Measurements from ENCODE around the gene GARIN3.
"Not testable (repeated sequence)": the region's sequence is repeated elsewhere in the genome, so short reads cannot be mapped to it uniquely, and the experiment has no call there.

Gene GARIN3

GRCh38 chr5:157188270-157188669 is 22.2 kb upstream of the GARIN3 start:
- Histone ChIP-seq H3K36me3 (ENCODE audit: insufficient read depth, low read length) (no peaks in the 10 kb centered on the region), H3K27ac (no peak overlapping the region), H3K4me3 (no peak overlapping the region), H3K9ac (ENCODE audit: insufficient read length) (no peak overlapping the region), H3K9me3 (ENCODE audit: low read depth, low read length) (no peaks in the 10 kb centered on the region)
- TF ChIP-seq FOXP2 (optimal IDR thresholded peaks at IDR 0.05; ENCODE audit: control extremely low read depth, extremely low read length, insufficient read depth) (no peak), EZH2 (IDR thresholded peaks at IDR 0.05) (no peak), POLR2AphosphoS5 (IDR thresholded peaks at IDR 0.05; ENCODE audit: borderline replicate concordance, low read depth, low read length) (no peak)
- no peak for DNase-seq (ENCODE audit: low read depth, low spot score)

GRCh38 chr5:157187046-157187754 is 21.1 kb upstream of the GARIN3 start:
- H3K27ac ChIP-seq, result no peak overlapping the region
- TF ChIP-seq EZH2 (IDR thresholded peaks at IDR 0.05) (no peak), FOXP2 (optimal IDR thresholded peaks at IDR 0.05; ENCODE audit: control extremely low read depth, extremely low read length, insufficient read depth) (no peak), POLR2AphosphoS5 (IDR thresholded peaks at IDR 0.05; ENCODE audit: borderline replicate concordance, low read depth, low read length) (no peak)

GRCh38 chr5:157186309-157187045 is 20.4 kb upstream of the GARIN3 start:
- H3K27ac ChIP-seq, result no peak overlapping the region
- no peaks in the 10 kb centered on the region for H3K36me3 ChIP-seq (ENCODE audit: insufficient read depth, low read length)
- H3K9ac ChIP-seq (ENCODE audit: insufficient read length), result no peak overlapping the region
- no peak for TF ChIP-seq FOXP2 (optimal IDR thresholded peaks at IDR 0.05; ENCODE audit: control extremely low read depth, extremely low read length, insufficient read depth)
- TF ChIP-seq EZH2 (IDR thresholded peaks at IDR 0.05), result no peak
- no peak for TF ChIP-seq POLR2AphosphoS5 (IDR thresholded peaks at IDR 0.05; ENCODE audit: borderline replicate concordance, low read depth, low read length)
- no peak for DNase-seq (ENCODE audit: low read depth, low spot score)
- no peak overlapping the region for H3K4me3 ChIP-seq
- no peaks in the 10 kb centered on the region for H3K9me3 ChIP-seq (ENCODE audit: low read depth, low read length)

More at GRCh38 chr5:157187046-157187754, 21.1 kb upstream of the GARIN3 start:
- Histone ChIP-seq H3K4me3 (no peak overlapping the region), H3K9me3 (ENCODE audit: low read depth, low read length) (no peaks in the 10 kb centered on the region), H3K9ac (ENCODE audit: insufficient read length) (no peak overlapping the region), H3K36me3 (ENCODE audit: insufficient read depth, low read length) (no peaks in the 10 kb centered on the region)
- no peak for DNase-seq (ENCODE audit: low read depth, low spot score)

GRCh38 chr5:157185122-157185521 is 19.1 kb upstream of the GARIN3 start:
- not testable (repeated sequence) for H3K4me3 ChIP-seq; H3K27ac ChIP-seq; H3K36me3 ChIP-seq (ENCODE audit: insufficient read depth, low read length); H3K9ac ChIP-seq (ENCODE audit: insufficient read length); H3K9me3 ChIP-seq (ENCODE audit: low read depth, low read length); DNase-seq (ENCODE audit: low read depth, low spot score)

- no peak for DNase-seq (ENCODE audit: low read depth, low spot score)
- Histone ChIP-seq H3K27ac (no peak overlapping the region), H3K9ac (ENCODE audit: insufficient read length) (no peak overlapping the region), H3K4me3 (no peak overlapping the region), H3K9me3 (ENCODE audit: low read depth, low read length) (no peaks in the 10 kb centered on the region), H3K36me3 (ENCODE audit: insufficient read depth, low read length) (no peaks in the 10 kb centered on the region)
- TF ChIP-seq EZH2 (IDR thresholded peaks at IDR 0.05) (no peak), POLR2AphosphoS5 (IDR thresholded peaks at IDR 0.05; ENCODE audit: borderline replicate concordance, low read depth, low read length) (no peak), FOXP2 (optimal IDR thresholded peaks at IDR 0.05; ENCODE audit: control extremely low read depth, extremely low read length, insufficient read depth) (no peak)
Observed at GRCh38 chr5:157184117-157184670, 18.1 kb upstream of the GARIN3 start.

GRCh38 chr5:157182143-157182757 is 16.2 kb upstream of the GARIN3 start:
- DNase-seq (ENCODE audit: low read depth, low spot score), result no peak
- H3K4me3 ChIP-seq, result no peak overlapping the region
- no peak for TF ChIP-seq FOXP2 (optimal IDR thresholded peaks at IDR 0.05; ENCODE audit: control extremely low read depth, extremely low read length, insufficient read depth)
- TF ChIP-seq POLR2AphosphoS5 (IDR thresholded peaks at IDR 0.05; ENCODE audit: borderline replicate concordance, low read depth, low read length), result no peak
- TF ChIP-seq EZH2 (IDR thresholded peaks at IDR 0.05), result no peak
- H3K9ac ChIP-seq (ENCODE audit: insufficient read length), result no peak overlapping the region
- no peaks in the 10 kb centered on the region for H3K36me3 ChIP-seq (ENCODE audit: insufficient read depth, low read length)
- H3K9me3 ChIP-seq (ENCODE audit: low read depth, low read length), result no peaks in the 10 kb centered on the region
- H3K27ac ChIP-seq, result no peak overlapping the region

- no peak for TF ChIP-seq POLR2AphosphoS5 (IDR thresholded peaks at IDR 0.05; ENCODE audit: borderline replicate concordance, low read depth, low read length)
- TF ChIP-seq EZH2 (IDR thresholded peaks at IDR 0.05), result no peak
- no peak for TF ChIP-seq FOXP2 (optimal IDR thresholded peaks at IDR 0.05; ENCODE audit: control extremely low read depth, extremely low read length, insufficient read depth)
- Histone ChIP-seq H3K9ac (ENCODE audit: insufficient read length) (no peak within 1 kb of the TSS), H3K27ac (no peak within 1 kb of the TSS), H3K36me3 (ENCODE audit: insufficient read depth, low read length) (no peaks in the 10 kb centered on the region), H3K9me3 (ENCODE audit: low read depth, low read length) (no peaks in the 10 kb centered on the region), H3K4me3 (no peak within 1 kb of the TSS)
- DNase-seq (ENCODE audit: low read depth, low spot score), result no peak
Observed at GRCh38 chr5:157180374-157181264, 14.6 kb upstream of the GARIN3 start, which contains the start of gene ITK. TSS of gene ITK (plus strand) at chr5:157180840. CDS start at chr5:157180978, 138 bp downstream.

Data from SK-N-MC (cell line).